Retinal pigment epithelial cell (primary cell): ENCODE results near the gene CD79B.
"Not testable (repeated sequence)": the region's sequence is repeated elsewhere in the genome, so short reads cannot be mapped to it uniquely, and the experiment has no call there.

Experiments used
- DNase-seq: peaks from one replicate; pipeline ENCODE4 v3.0.0-alpha.2; 2010; ENCODE audit warnings: low read depth
- H3K4me3 ChIP-seq: 2 replicates; pipeline ENCODE4 v1.5.1; 2011; ENCODE audit warnings: mild to moderate bottlenecking, low read length, control low read depth, moderate library complexity
- CTCF ChIP-seq: conservative IDR thresholded peaks from 2 replicates; pipeline ENCODE4 v1.5.1; 2011; ENCODE audit warnings: low read depth, low read length, control low read depth, inconsistent platforms

CD79B gene

GRCh38 chr17:63916566-63917185 lies 15.5 kb downstream of the CD79B start:
- no peak for DNase-seq
- H3K4me3 ChIP-seq = no peak overlapping the region
- TF ChIP-seq CTCF = no peak

GRCh38 chr17:63915753-63916152 lies 16.4 kb downstream of the CD79B start:
- H3K4me3 ChIP-seq, DNase-seq: not testable (repeated sequence)

GRCh38 chr17:63914471-63914870 lies 17.7 kb downstream of the CD79B start:
- H3K4me3 ChIP-seq = no peak overlapping the region
- TF ChIP-seq CTCF = no peak
- DNase-seq = no peak

GRCh38 chr17:63911657-63912100 lies 20.5 kb downstream of the CD79B start:
- DNase-seq = no peak

GRCh38 chr17:63911041-63911635 lies 21.0 kb downstream of the CD79B start, which contains the start of gene CSHL1:
TSS of gene CSHL1 (minus strand) at chr17:63911258. CDS start at chr17:63911196, 62 bp downstream.
- DNase-seq = no peak
- no peak within 1 kb of the TSS for H3K4me3 ChIP-seq
- no peak for TF ChIP-seq CTCF

More at GRCh38 chr17:63911657-63912100, 20.5 kb downstream of the CD79B start:
- TF ChIP-seq CTCF = peak; percentile 70
- H3K4me3 ChIP-seq = no peak overlapping the region

GRCh38 chr17:63910096-63910495 lies 22.0 kb downstream of the CD79B start:
- DNase-seq = no peak
- TF ChIP-seq CTCF = no peak
- no peak overlapping the region for H3K4me3 ChIP-seq

- DNase-seq, H3K4me3 ChIP-seq: not testable (repeated sequence)
Observed at GRCh38 chr17:63909586-63909985, 22.5 kb downstream of the CD79B start.

- not testable (repeated sequence) for DNase-seq
- TF ChIP-seq CTCF = peak; percentile 36
Observed at GRCh38 chr17:63907161-63907778, 24.9 kb downstream of the CD79B start.

GRCh38 chr17:63904796-63905195 lies 27.3 kb downstream of the CD79B start:
- not testable (repeated sequence) for H3K4me3 ChIP-seq, DNase-seq

More at GRCh38 chr17:63907161-63907778, 24.9 kb downstream of the CD79B start:
- H3K4me3 ChIP-seq = not testable (repeated sequence)
